H1 (cell line): ENCODE data around the gene ADORA1. TPM values are rescaled to one million over a fixed set of nuclear protein-coding genes. Genes with fewer than 3 reads are reported as not detected.

Experiments
- CTCF ChIA-PET: fragments of 300-600 bp; sonication (Branson Sonifier 250); formaldehyde crosslinking; loops from one replicate; lab custom pipeline; 2021; ENCODE audit not compliant: partially characterized antibody; lab: Charles Lee
- POLR2A ChIA-PET: fragments of 300-600 bp; sonication (Branson Sonifier 250); formaldehyde crosslinking; loops from one replicate; lab custom pipeline; 2021; ENCODE audit warnings: inconsistent platforms; ENCODE audit not compliant: partially characterized antibody; lab: Charles Lee
- DNase-seq, 2 experiments: peaks; one replicate each; pipeline versions ENCODE4 v3.0.0 to v3.0.0-alpha.2; 2010 to 2022; ENCODE audit warnings: low spot score in 2 of 2, low read depth in 1 of 2, mixed read lengths in 1 of 2
- FAIRE-seq: peaks from 2 replicates; lab custom pipeline; 2011; peaks lifted over from hg19 to GRCh38; lab: Jason Lieb, UNC
- H2AFZ ChIP-seq: 2 replicates; pipeline ENCODE4 v1.8.1; 2012; ENCODE audit warnings: low read length, inconsistent platforms
- H2AK5ac ChIP-seq: 2 replicates; pipeline ENCODE4 v1.6.1; 2013; ENCODE audit warnings: low read depth, low read length
- H2BK120ac ChIP-seq: replicated peaks from 2 replicates; pipeline ENCODE3; 2013; ENCODE audit warnings: low read depth, low read length, inconsistent platforms
- H2BK12ac ChIP-seq: 2 replicates; pipeline ENCODE4 v1.6.1; 2013; ENCODE audit warnings: low read depth, low read length
- H2BK15ac ChIP-seq: 2 replicates; pipeline ENCODE4 v1.6.1; 2013; ENCODE audit warnings: low read length
- H2BK20ac ChIP-seq: 2 replicates; pipeline ENCODE4 v1.6.1; 2013; ENCODE audit warnings: low read length
- H2BK5ac ChIP-seq: 2 replicates; pipeline ENCODE4 v1.6.1; 2013; ENCODE audit warnings: low read depth, low read length
- H3K14ac ChIP-seq: 2 replicates; pipeline ENCODE4 v1.6.1; 2013; ENCODE audit warnings: inconsistent platforms; ENCODE audit not compliant: insufficient read length
- H3K18ac ChIP-seq: 2 replicates; pipeline ENCODE4 v1.6.1; 2013; ENCODE audit warnings: low read length; ENCODE audit errors: extremely low read depth
- H3K23ac ChIP-seq: 2 replicates; pipeline ENCODE4 v1.6.1; 2013; ENCODE audit warnings: inconsistent platforms; ENCODE audit not compliant: insufficient read length
- H3K23me2 ChIP-seq: 2 replicates; pipeline ENCODE4 v1.6.1; 2013; ENCODE audit warnings: low read depth, low read length
- H3K27ac ChIP-seq: 2 replicates; pipeline ENCODE4 v1.6.1; 2011; ENCODE audit warnings: low read depth, low read length, inconsistent platforms
- H3K27me3 ChIP-seq, 4 experiments: replicated peaks in 1 of 4; 1 replicate in 1 of 4; 2 replicates in 3 of 4; pipeline versions ENCODE4 v1.6.1 to v1.8.1; 2011 to 2013; ENCODE audit warnings: low read length in 3 of 4, mild to moderate bottlenecking in 3 of 4, inconsistent platforms in 2 of 4, mixed read lengths in 2 of 4, moderate library complexity in 1 of 4; ENCODE audit not compliant: control insufficient read depth in 3 of 4, insufficient read depth in 3 of 4; ENCODE audit errors: extremely low read depth in 1 of 4
- H3K36me3 ChIP-seq, 4 experiments: 2 replicates each; pipeline versions ENCODE4 v1.6.1 to v1.8.1; 2011 to 2013; ENCODE audit warnings: mild to moderate bottlenecking in 4 of 4, low read length in 3 of 4, moderate library complexity in 2 of 4, control low read depth in 1 of 4, inconsistent platforms in 1 of 4; ENCODE audit not compliant: insufficient read depth in 4 of 4, control insufficient read depth in 2 of 4
- H3K4ac ChIP-seq: replicated peaks from 2 replicates; pipeline ENCODE3; 2013; ENCODE audit warnings: low read length, low read depth, mixed read lengths, inconsistent platforms; ENCODE audit not compliant: insufficient read length
- H3K4me1 ChIP-seq, 4 experiments: replicated peaks in 1 of 4; 1 replicate in 1 of 4; 2 replicates in 3 of 4; pipeline versions ENCODE4 v1.6.1 to v1.8.1; 2011 to 2013; ENCODE audit warnings: low read length in 3 of 4, inconsistent platforms in 2 of 4, mixed read lengths in 1 of 4; ENCODE audit not compliant: insufficient read depth in 4 of 4, control insufficient read depth in 3 of 4
- H3K4me2 ChIP-seq, 2 experiments: 2 replicates each; pipeline versions ENCODE4 v1.6.1 to v1.8.1; 2011 to 2013; ENCODE audit warnings: low read depth in 2 of 2, low read length in 2 of 2, control low read depth in 1 of 2, inconsistent platforms in 1 of 2, mild to moderate bottlenecking in 1 of 2; ENCODE audit not compliant: insufficient read depth in 1 of 2
- H3K4me3 ChIP-seq, 4 experiments: fragments of 200-600, 300-600 bp in 1 of 4; sonication (generic), shearing (Covaris generic), sonication (Bioruptor Twin) in 1 of 4; 2 replicates each; pipeline versions ENCODE4 v1.5.1 to v1.8.1; 2011 to 2016; ENCODE audit warnings: low read length in 4 of 4, low read depth in 3 of 4, control low read depth in 2 of 4, inconsistent platforms in 2 of 4, mild to moderate bottlenecking in 2 of 4, mixed read lengths in 1 of 4, moderate library complexity in 1 of 4; ENCODE audit not compliant: insufficient read depth in 2 of 4; ENCODE audit errors: extremely low read depth in 1 of 4
- H3K56ac ChIP-seq: replicated peaks from 2 replicates; pipeline ENCODE3; 2013; ENCODE audit warnings: low read depth, mild to moderate bottlenecking, mixed read lengths, low read length, inconsistent platforms; ENCODE audit not compliant: insufficient read length
- H3K79me1 ChIP-seq: 2 replicates; pipeline ENCODE4 v1.6.1; 2013; ENCODE audit warnings: low read depth, low read length, control low read depth
- H3K79me2 ChIP-seq, 2 experiments: 2 replicates each; pipeline versions ENCODE4 v1.6.1 to v1.8.1; 2012 to 2013; ENCODE audit warnings: low read length in 2 of 2, mild to moderate bottlenecking in 2 of 2, inconsistent platforms in 1 of 2; ENCODE audit not compliant: insufficient read depth in 2 of 2, control insufficient read depth in 1 of 2
- H3K9ac ChIP-seq, 4 experiments: replicated peaks in 1 of 4; 1 replicate in 1 of 4; 2 replicates in 3 of 4; pipeline versions ENCODE4 v1.6.1 to v1.8.1; 2011 to 2013; ENCODE audit warnings: low read depth in 3 of 4, low read length in 3 of 4, control low read depth in 2 of 4, mild to moderate bottlenecking in 2 of 4, moderate library complexity in 2 of 4, inconsistent platforms in 1 of 4; ENCODE audit errors: extremely low read depth in 1 of 4
- H3K9me3 ChIP-seq, 2 experiments: 2 replicates each; pipeline versions ENCODE4 v1.6.1 to v1.8.1; 2012 to 2013; ENCODE audit warnings: mild to moderate bottlenecking in 2 of 2, moderate library complexity in 2 of 2, control low read depth in 1 of 2, inconsistent platforms in 1 of 2, low read depth in 1 of 2, low read length in 1 of 2, mixed read lengths in 1 of 2; ENCODE audit not compliant: insufficient read depth in 2 of 2
- H4K20me1 ChIP-seq, 2 experiments: replicated peaks in 1 of 2; 2 replicates each; pipeline versions ENCODE3 to v1.8.1; 2011 to 2013; ENCODE audit warnings: inconsistent platforms in 2 of 2, low read length in 2 of 2, mild to moderate bottlenecking in 1 of 2; ENCODE audit not compliant: insufficient read depth in 2 of 2, control insufficient read depth in 1 of 2
- H4K5ac ChIP-seq: 2 replicates; pipeline ENCODE4 v1.6.1; 2013; ENCODE audit warnings: low read length, low read depth, mixed read lengths, inconsistent platforms; ENCODE audit not compliant: insufficient read length
- H4K8ac ChIP-seq: 2 replicates; pipeline ENCODE4 v1.8.0; 2013; ENCODE audit warnings: mild to moderate bottlenecking, moderate library complexity, low read length, inconsistent platforms; ENCODE audit not compliant: insufficient read depth; ENCODE audit errors: extremely low read depth
- H4K91ac ChIP-seq: replicated peaks from 2 replicates; pipeline ENCODE3; 2013; ENCODE audit warnings: low read length, mixed read lengths, inconsistent platforms; ENCODE audit not compliant: insufficient read length
- ASH2L ChIP-seq: fragments of 200-600, 300-600 bp; sonication (generic); IDR thresholded peaks from one replicate; pipeline ENCODE4 v1.7.1; 2017; ENCODE audit warnings: low read length
- ATF2 ChIP-seq: IDR thresholded peaks from 2 replicates; pipeline ENCODE4 v1.6.1; 2012; ENCODE audit warnings: low read length, inconsistent platforms
- CBX8 ChIP-seq: fragments of 300-800, 300-1000 bp; sonication (generic); IDR thresholded peaks from 2 replicates; pipeline ENCODE4 v1.7.1; 2016; ENCODE audit warnings: low read depth, low read length, borderline replicate concordance
- CHD2 ChIP-seq: IDR thresholded peaks from 2 replicates; pipeline ENCODE4 v1.6.1; 2012; ENCODE audit warnings: low read length, improper control_type of control experiment
- EZH2 ChIP-seq: fragments of 200-600 bp; sonication (generic); IDR thresholded peaks from 2 replicates; pipeline ENCODE4 v1.7.1; 2012; ENCODE audit warnings: low read depth, mild to moderate bottlenecking, moderate library complexity, low read length, inconsistent platforms; ENCODE audit not compliant: severe bottlenecking
- KDM1A ChIP-seq: fragments of 200-600, 300-600 bp; sonication (generic); IDR thresholded peaks from 2 replicates; pipeline ENCODE4 v1.7.1; 2016; ENCODE audit warnings: mild to moderate bottlenecking, low read length, borderline replicate concordance
- KDM4A ChIP-seq: IDR thresholded peaks from one replicate; pipeline ENCODE4 v1.7.1; 2012; ENCODE audit warnings: low read depth, mild to moderate bottlenecking, moderate library complexity, low read length, inconsistent platforms; ENCODE audit not compliant: severe bottlenecking
- MAFK ChIP-seq: IDR thresholded peaks from 2 replicates; pipeline ENCODE4 v1.6.1; 2012; ENCODE audit warnings: low read depth, mild to moderate bottlenecking, improper control_type of control experiment, low read length
- RFX5 ChIP-seq: IDR thresholded peaks from 2 replicates; pipeline ENCODE4 v1.6.1; 2011; ENCODE audit warnings: low read depth, low read length, improper control_type of control experiment, borderline replicate concordance
- RNF2 ChIP-seq: fragments of 200-900, 300-1000 bp; sonication (generic); IDR thresholded peaks from 2 replicates; pipeline ENCODE4 v1.7.1; 2016; ENCODE audit warnings: borderline replicate concordance, low read depth, mild to moderate bottlenecking, antibody characterized with exemption, low read length; ENCODE audit not compliant: poor library complexity, severe bottlenecking; ENCODE audit errors: missing control alignments
- SP1 ChIP-seq: IDR thresholded peaks from 2 replicates; pipeline ENCODE4 v1.6.1; 2011; ENCODE audit warnings: low read depth, low read length
- SP2 ChIP-seq: IDR thresholded peaks from 2 replicates; pipeline ENCODE4 v1.6.1; 2012; ENCODE audit warnings: mild to moderate bottlenecking, low read length, inconsistent platforms
- TAF1 ChIP-seq: IDR thresholded peaks from 2 replicates; pipeline ENCODE4 v1.6.1; 2011; ENCODE audit warnings: mild to moderate bottlenecking, low read depth, low read length
- ZNF274 ChIP-seq: IDR thresholded peaks from 2 replicates; pipeline ENCODE4 v1.7.0; 2012; ENCODE audit warnings: low read length, borderline replicate concordance; ENCODE audit errors: extremely low read depth
- polyA plus RNA-seq, 7 experiments: library from polyadenylated mRNA; depleted of rRNA in 3 of 7; stranded (reverse) in 5 of 7; unstranded in 2 of 7; fragments of >200 nt in 5 of 7; fragments of 200-250 nt in 2 of 7; gene quantifications; 1 replicate in 5 of 7; 2 replicates in 1 of 7; 4 replicates in 1 of 7; pipeline versions ENCODE4 v1.2.1 to v1.2.3, GENCODE V29; 2011 to 2013; ENCODE audit warnings: missing spikeins in 2 of 7, mixed read lengths in 2 of 7
- total RNA-seq: library from RNA; stranded (reverse); fragmentation: NEBNext Ultra II Directional; extraction: Animal tissue kit (Norgen Biotek cat#: 25700); gene quantifications from 2 replicates; pipeline ENCODE4 v1.2.1, GENCODE V29; 2021

ADORA1 gene
- total and polyA plus RNA-seq, 2 of the 8 experiments (the other 6 are each of a cell fraction or from before 2014, with no cell fraction given), result 3.3 to 6.7 TPM

GRCh38 chr1:203100516-203100869 is 27.0 kb upstream of the ADORA1 start:
- H2BK120ac ChIP-seq, result no peak overlapping the region

More at GRCh38 chr1:203100516-203100869, 27.0 kb upstream of the ADORA1 start:
- Histone ChIP-seq H3K23me2 (no peaks in the 10 kb centered on the region), H4K20me1 (no peaks in the 10 kb centered on the region), H3K4me1 (no peaks in the 10 kb centered on the region), H2AK5ac (no peak overlapping the region), H2BK15ac (no peak overlapping the region), H4K8ac (no peak overlapping the region), H3K9me3 (0 out of 4 replicates have a peak, but pooled peaks cover 0 to 8% of the 10 kb centered on the region in 2 experiments), H3K18ac (no peak overlapping the region), H2BK20ac (no peak overlapping the region), H4K91ac (no peak overlapping the region), H3K4ac (no peak overlapping the region), H4K5ac (no peak overlapping the region), H3K27me3 (peaks cover 0 to 4% (median 0%) of the 10 kb centered on the region in 4 experiments; a peak in 1 of 7 replicates), H3K79me1 (no peaks in the 10 kb centered on the region), H2AFZ (no peak overlapping the region), H2BK5ac (no peak overlapping the region), H3K4me2 (no peak overlapping the region), H3K9ac (no peak overlapping the region), H3K56ac (no peak overlapping the region), H3K4me3 (no peak overlapping the region), H3K27ac (no peak overlapping the region), H2BK12ac (no peak overlapping the region), H3K79me2 (no peaks in the 10 kb centered on the region), H3K36me3 (no peaks in the 10 kb centered on the region), H3K14ac (no peak overlapping the region), H3K23ac (no peak overlapping the region)
- no peak for FAIRE-seq
- TF ChIP-seq ASH2L, result no peak
- TF ChIP-seq RFX5, result no peak
- TF ChIP-seq KDM4A, result no peak
- no peak for TF ChIP-seq ATF2
- no peak for TF ChIP-seq EZH2
- TF ChIP-seq CBX8, result no peak
- TF ChIP-seq TAF1, result no peak
- no peak for TF ChIP-seq CHD2
- TF ChIP-seq SP2, result no peak
- TF ChIP-seq ZNF274, result no peak
- TF ChIP-seq RNF2, result no peak
- no peak for TF ChIP-seq MAFK
- no peak for TF ChIP-seq KDM1A
- no peak for TF ChIP-seq SP1
- DNase-seq, result no peak
- CTCF ChIA-PET, result interaction anchor here (0.7 to 8.3 kb wide), 9 partner anchors 11 to 127 kb away, joined by 3 to 89 read pairs (median 4); partner anchors contain the start of genes ADORA1 and MYOG
- POLR2A ChIA-PET, result no interaction called here
